NCI-H2227 (cell line): ENCODE measurements around the gene HEXIM1.
A peak's percentile ranks its signal among the peaks of the same experiment; 100 is the strongest.

Source experiments
- DNase-seq: peaks from one replicate; lab custom pipeline; 2025; ENCODE audit not compliant: unreplicated experiment; lab: John Stamatoyannopoulos, UW

The HEXIM1 gene

DNA sequence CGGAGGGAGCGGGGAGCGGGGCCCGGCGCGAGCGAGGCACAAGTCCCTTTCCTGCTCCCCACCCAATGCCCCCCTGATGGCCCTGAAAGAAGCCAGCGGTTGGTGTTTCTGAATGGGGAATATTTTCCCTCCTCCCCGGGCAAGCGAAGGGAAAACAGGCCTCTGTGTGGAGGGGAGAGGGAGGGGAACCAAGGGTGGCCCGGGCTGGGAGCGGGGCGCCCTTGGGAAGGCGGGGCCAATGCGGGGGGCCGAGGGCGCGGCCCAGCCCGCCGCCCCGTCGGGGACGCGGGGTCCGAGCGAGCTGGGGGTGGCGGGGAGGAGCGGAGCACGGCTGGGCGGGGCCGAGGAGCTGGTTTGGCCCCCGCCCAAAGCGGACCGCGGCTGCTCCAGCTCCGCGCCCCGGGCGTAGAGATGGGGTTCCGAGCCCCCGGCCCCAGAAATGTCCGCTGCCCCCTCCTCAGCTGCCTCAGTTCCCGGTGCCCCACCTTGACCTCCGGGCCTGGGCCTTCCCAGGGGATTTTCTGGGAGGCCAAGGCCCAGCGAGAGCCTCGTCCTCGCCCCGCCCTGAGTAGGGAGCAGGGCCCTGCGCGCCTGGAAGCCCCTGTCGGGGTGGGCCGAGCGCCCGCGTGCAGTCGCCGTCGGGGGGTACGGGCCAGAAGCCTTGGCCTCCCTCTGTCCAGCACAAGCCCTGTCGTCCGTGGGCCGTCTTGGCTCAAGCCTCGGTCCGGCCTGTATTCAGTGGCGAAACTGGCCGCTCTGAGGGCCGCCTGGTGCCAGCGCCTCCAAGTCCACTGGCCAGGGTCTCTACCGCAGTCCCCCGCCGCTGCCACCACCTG, 3.9 kb upstream of the HEXIM1 start:
- no peak for DNase-seq

DNA sequence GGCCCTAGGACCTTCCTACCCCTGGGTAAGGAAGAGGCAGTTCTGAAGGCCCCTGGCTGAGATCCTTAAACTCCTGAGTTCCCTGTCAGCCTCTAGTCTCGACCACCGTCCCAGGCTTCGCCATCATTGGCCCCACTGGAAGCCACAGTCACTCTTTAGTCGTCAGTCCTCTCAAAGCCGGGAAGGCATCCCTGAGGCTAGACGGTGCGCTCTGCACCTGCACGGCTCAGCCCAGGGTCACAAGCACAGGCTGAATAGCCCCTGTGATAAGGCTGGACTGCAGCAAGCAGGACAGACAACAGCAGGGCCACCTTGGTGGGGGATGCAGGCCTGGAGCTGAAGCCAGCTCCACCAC, 3.3 kb upstream of the HEXIM1 start:
- DNase-seq, result no peak

DNA sequence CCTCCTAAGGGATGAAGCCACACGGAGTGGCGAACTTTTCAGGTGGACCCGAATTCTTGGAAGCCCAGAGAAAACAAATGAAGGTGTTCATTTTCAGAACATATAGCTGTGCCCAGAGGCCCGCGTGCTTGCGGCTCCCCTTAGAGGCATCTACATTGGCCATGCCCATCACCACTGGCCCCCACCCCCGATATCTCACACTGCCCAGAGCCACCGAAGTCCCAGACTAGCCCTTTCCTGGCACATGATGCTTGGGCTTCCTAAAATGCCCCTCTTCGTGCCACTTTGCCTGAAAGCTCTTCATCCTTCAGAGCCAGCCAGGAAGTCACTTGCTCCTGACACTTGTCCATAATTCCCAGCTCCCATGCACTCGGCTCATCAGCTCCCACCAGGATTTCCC, 2.1 kb upstream of the HEXIM1 start:
- DNase-seq, result no peak

DNA sequence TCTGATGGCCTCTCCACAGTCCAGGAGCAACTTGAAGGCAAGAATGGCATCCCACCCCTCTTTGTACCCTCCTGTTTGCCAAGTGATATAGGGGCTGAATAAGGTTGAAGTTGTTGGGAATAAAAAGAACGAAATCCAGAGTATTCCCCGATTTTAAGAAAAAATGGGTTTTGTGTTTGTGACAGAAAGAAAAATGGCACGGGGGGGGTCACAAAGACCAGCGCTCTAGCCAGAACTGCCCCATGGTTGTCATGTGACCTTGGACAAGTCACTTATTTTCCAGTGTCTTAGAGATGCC, 1.7 kb upstream of the HEXIM1 start:
- no peak for DNase-seq

DNA sequence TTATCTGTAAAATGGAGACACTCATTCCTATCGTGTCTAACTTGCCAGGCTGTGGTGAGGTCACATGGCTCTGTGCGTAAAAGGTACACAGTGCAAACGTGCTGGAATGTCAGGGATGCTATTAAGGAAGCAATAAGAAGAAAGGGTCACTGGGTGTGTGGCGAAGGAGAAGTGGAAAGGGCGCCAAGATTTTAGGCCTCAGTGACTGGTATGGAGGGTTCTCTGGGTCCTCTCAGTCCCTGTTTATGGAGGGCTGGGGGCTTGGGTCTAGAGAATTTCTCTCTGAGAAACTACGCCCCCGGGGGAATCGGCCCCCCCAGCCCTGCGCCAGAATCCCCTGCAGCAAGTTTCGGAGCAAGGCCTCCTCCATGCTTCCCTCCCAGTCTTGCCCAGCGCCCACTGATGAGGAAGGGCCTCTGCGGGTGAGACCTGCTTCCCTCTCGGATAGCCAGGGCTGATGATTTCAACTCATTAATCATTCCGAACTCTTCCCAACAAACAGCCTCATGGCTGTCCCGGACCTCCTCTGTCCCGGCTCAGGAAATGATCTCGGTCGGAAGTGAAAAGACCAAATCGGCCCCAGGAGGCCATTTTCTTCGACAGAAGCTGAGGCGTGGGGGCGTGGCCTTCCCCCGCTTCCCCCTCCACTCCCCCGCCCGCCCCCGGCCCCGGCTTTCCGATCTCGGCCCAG, 1.2 kb upstream of the HEXIM1 start:
- peak; percentile 90 for DNase-seq

DNA sequence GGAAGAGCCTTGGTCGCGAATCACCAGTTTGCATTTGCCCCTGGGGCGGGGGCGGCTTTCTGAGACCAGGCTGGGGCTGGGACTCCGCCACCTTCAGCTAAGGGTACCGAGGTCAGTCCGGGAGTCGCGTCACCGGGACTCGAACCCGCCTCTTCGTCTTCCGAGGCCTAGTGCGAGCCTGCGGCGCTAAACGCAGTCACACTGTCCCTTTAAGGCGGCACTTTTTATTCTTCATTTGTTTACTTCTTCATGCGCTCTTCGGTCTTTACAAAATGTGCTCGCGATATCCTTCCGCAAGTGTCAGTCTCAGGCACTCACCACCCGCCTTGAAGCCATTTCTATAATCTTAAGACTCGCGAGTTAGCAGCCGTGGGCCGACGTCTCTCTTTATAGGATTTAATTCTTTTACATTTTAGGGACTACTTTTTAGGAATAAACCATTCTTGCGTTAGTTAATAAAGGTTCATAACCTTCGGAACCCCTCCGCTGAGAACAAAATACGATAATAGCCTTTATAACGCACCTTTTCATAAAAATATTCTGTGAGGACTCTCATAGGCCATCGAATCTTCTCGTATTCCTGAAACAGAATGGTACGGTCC, 593 bp upstream of the HEXIM1 start:
- DNase-seq, result peak; percentile 95

DNA sequence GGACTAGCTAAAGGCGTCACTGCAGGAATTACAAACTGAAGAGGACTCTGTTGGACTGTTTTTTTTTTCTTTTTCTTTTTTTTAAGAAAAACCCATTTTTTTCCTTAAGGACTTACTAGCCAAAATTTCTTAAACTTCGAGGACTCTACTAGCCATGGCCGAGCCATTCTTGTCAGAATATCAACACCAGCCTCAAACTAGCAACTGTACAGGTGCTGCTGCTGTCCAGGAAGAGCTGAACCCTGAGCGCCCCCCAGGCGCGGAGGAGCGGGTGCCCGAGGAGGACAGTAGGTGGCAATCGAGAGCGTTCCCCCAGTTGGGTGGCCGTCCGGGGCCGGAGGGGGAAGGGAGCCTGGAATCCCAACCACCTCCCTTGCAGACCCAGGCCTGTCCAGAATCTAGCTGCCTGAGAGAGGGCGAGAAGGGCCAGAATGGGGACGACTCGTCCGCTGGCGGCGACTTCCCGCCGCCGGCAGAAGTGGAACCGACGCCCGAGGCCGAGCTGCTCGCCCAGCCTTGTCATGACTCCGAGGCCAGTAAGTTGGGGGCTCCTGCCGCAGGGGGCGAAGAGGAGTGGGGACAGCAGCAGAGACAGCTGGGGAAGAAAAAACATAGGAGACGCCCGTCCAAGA, 878 bp downstream of the HEXIM1 start:
- DNase-seq, result peak; percentile 86

DNA sequence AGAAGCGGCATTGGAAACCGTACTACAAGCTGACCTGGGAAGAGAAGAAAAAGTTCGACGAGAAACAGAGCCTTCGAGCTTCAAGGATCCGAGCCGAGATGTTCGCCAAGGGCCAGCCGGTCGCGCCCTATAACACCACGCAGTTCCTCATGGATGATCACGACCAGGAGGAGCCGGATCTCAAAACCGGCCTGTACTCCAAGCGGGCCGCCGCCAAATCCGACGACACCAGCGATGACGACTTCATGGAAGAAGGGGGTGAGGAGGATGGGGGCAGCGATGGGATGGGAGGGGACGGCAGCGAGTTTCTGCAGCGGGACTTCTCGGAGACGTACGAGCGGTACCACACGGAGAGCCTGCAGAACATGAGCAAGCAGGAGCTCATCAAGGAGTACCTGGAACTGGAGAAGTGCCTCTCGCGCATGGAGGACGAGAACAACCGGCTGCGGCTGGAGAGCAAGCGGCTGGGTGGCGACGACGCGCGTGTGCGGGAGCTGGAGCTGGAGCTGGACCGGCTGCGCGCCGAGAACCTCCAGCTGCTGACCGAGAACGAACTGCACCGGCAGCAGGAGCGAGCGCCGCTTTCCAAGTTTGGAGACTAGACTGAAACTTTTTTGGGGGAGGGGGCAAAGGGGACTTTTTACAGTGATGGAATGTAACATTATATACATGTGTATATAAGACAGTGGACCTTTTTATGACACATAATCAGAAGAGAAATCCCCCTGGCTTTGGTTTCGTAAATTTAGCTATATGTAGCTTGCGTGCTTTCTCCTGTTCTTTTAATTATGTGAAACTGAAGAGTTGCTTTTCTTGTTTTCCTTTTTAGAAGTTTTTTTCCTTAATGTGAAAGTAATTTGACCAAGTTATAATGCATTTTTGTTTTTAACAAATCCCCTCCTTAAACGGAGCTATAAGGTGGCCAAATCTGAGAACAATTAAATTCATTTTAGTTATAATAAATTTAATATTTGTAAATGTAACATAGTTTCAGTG, 1.7 kb downstream of the HEXIM1 start:
- DNase-seq, result peak; percentile 66

DNA sequence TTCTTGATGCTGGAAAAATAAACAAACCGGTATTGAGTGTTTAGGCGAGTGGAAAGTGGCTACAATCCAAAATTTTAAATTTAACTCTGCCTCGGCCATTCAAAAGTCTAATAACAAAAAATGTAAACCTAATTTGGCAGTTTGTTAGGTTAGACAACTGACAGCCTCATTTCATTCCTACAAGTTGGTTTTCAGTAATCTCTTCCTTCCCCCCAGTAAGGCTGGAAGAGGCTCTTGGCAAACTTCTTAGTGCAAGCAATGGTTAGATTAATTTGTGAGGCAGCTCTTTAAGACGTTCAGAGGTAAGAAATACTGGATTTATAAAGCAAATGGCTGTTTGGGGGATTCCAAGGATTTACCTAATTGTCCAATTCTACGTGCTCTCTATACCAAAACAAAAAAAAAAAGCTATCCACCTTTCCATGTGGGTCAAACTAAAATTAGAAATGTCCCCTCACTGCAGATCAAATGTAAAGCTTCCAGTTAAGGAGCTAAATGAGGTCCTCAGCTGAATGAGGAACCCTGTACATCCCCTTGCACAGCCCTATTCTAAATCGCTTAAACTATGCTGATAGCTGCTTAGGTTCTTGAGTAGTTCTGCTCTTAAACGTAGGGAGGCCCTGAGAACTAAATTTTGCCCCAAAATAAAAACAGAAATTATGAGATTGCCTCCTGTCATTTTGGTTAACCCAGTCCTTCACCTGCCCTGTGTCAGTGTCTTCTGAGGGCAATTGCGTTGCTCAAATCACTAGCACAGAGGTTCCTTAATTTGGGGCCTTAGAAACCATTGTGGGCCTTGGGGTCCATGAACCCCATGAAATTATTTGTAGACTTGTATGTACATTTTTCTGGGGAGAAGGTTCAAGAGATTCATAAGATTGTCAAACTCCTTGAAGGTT, 2.9 kb downstream of the HEXIM1 start:
- no peak for DNase-seq

DNA sequence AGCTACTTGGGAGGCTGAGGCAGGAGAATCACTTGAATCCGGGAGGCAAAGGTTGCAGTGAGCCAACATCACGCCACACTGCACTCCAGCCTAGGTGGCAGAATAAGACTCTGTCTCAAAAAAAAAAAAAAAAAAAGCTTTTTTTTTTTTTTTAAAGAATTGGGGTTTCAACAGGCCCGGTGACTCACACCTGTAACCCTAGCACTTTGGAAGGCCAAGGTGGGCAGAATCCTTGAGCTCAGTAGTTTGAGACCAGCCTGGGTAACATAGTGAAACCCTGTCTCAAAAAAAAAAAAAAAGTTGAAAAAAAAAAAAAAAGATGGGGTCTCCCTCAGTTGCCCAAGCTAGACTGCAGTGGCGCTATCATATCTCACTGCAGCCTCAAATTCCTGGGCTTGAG, 6.8 kb downstream of the HEXIM1 start:
- DNase-seq, result no peak

DNA sequence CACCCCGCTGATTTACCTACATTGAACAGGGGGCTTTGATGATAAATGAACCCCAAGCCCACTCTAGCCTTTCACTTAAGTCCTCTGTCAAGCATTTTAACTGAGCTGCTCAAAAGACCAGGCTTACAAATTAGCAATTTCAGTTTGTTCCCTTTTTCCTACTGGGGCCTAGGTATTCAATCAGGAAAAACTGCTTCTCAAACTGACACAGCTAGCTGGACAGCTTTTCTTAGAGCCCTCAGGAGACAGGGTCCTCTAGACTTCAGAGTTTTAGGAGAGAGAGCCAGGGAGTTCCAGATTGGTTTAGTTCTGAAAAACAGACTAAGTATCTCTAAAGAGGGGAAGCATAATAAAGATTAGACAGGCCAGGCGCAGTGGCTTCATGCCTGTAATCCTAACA, 7.2 kb downstream of the HEXIM1 start:
- no peak for DNase-seq

DNA sequence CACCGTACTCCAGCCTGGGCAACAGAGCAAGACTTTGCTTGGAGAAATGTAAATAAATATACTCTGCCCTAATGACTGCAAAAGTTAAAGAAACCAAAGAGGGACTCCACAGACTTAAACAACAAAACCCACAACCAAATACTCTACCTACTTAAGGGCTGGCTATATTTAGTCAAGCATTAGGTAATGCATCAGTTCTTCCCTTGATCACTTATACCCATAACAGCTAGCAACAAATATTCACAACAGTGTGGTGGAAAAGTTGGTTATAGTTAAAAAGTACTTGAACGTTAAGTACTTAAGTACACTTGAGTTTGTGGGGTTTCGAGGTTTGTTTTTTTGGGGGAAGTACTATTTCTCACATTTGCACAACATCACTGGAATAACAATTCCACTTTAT, 8.0 kb downstream of the HEXIM1 start:
- no peak for DNase-seq

DNA sequence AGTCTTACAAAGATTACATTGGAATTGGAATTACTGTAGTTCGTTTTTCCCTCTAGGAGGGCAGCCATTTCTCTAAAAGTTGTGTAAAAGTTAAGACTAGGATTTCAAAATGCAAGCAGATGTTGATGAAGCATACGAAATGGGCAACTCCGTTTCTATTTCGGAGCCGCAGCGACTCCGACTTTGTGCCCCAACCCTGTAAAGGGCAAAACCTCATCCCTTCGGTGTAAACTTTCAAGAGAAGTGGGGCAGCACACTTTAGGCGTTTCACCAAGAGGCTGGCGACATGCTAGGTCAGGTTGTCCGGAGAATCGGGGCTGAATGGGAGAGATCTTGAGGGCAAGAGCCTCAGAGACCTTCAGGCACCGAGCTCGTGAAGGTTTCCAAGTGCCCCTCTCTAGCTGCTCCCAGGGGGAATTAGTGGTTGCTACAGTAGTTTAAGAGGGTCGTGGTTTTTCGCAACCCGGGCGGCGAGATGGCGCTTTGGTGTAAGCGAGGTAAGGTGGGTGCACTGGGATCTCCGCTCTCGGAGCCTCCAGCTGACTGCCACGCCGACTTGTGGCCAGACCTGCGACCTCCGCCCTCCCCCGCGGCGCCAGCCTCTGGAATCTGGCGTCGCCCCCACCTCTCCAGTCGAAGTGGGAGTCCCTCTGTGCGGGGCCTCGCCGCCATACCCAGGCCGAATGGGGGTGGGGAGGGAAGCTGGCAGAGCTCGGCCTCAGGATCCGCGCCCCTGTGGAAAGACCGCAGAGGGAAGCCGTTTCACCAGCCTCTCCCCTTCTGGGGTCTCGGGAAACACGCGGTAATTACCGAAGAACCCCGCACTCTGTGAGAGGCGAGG, 12.4 kb downstream of the HEXIM1 start:
- DNase-seq, result peak; percentile 69

DNA sequence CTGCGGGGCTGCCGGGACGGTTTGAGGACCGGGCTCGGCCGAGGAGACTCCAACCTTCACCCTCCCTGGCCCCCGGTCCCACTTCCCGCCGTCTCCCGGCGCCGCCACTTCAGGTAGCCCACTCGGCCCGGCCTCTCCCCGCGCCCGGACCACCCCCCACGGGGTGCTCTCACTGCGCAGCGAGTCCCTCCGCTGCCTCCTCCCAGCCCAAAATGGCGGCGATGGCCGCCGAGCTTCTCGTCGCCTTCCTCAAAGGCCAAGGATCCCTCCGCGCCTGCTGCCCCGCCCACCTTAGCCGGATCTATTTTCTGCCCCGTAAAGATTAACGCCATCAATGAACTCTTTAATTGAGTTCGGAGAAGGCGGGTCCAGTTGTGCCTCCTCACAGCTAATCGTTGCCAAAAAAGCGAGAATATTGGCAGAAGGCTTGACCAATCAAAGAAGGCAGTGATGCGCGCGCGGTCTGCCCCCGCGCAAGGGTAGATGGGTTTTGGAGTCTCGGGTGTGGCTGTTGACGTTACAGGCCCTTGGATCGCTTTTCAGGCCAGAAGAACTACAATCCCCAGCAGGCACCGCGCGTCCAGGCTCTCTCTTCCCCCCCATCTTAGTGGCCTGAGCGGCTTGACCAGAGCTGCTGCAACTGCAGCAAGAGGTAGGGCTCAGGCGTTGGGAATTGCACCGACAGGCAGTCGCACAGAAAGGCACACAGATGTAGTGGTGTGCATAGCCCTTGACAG, 13.2 kb downstream of the HEXIM1 start, which contains the start of gene HEXIM2:
Gene HEXIM2, plus strand, starts transcription at position 588 of the 737 bp plus-strand sequence. CDS start 919 bp downstream, outside the sequence.
- DNase-seq, result peak; percentile 100

DNA sequence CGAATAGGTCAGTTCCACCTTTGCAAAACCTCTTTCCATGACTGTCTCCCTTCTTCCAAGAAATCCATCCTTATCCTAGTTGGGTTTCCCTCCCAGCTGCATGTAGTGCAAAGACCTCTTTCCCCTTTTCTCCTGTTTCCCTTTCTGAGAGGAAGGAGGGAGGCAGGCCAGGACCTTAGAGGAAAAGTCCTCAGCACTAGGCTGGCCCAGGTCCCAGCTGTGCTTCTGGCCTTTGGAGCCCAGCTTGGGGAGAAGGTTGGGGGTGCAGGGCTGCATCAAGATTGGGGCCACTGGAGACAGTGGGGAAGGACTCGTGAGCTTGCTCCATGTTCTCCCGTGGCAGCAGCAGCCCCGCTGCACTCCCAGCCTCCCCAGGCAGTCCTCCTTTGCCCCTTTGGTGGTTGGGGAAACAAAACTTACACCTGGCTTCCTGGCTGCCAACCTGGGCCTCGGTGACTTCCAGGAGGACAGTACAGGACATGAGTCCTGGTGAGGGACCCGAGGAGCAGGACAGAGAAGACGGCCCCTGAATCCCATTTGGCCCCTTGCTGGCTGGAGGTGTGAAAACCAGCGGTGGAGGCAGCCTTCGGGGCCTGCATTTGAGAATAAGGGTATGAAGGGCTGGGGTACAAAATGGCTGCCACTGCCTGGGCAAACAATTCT, 13.9 kb downstream of the HEXIM1 start:
- no peak for DNase-seq

DNA sequence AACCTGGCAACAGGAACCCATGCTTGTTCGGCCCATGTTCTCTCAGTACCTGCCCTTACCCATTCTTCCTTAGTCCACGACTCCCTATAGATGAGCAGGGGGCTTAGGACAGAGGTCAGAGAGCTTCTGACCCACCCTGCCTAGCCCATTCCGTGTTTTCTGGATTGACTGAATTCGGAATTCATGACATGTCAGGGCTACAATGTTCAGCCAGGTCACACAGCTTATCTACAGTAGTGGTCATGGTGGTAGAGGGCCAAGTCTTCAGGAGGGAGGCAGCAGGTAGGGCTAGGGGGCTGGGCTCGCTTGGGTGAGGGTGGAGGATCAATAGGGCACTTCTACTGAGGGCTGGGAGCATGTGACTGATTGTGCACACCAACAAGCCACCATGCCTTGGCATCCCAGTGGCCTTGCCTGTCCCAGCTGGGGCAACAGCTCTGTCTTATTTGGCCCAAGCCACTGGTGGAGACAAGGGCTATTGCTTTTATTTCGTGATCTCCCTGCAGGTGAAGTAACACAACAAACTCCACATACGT, 16.5 kb downstream of the HEXIM1 start:
- no peak for DNase-seq
